Renal cortical epithelial cell (primary cell): ENCODE data around the gene MYO7A. TPM values are rescaled to one million over a fixed set of nuclear protein-coding genes. Genes with fewer than 3 reads are reported as not detected.

Experiments used
- DNase-seq: peaks from one replicate; pipeline ENCODE4 v3.0.0-alpha.2; 2011; ENCODE audit warnings: low read depth
- total RNA-seq: library from RNA; depleted of rRNA; stranded (reverse); fragments of >200 nt; gene quantifications from 2 replicates; pipeline ENCODE4 v1.2.3, GENCODE V29; 2014

MYO7A gene
- total RNA-seq, 1 donor from 2014 or later, result 1.2 TPM

GRCh38 chr11:77146261-77147035 lies 18.4 kb downstream of the MYO7A start:
- DNase-seq, result no peak

GRCh38 chr11:77147036-77147315 lies 18.9 kb downstream of the MYO7A start:
- DNase-seq, result no peak

GRCh38 chr11:77147668-77148321 lies 19.7 kb downstream of the MYO7A start:
- no peak for DNase-seq

GRCh38 chr11:77148963-77149715 lies 21.1 kb downstream of the MYO7A start:
- DNase-seq, result no peak

DNA sequence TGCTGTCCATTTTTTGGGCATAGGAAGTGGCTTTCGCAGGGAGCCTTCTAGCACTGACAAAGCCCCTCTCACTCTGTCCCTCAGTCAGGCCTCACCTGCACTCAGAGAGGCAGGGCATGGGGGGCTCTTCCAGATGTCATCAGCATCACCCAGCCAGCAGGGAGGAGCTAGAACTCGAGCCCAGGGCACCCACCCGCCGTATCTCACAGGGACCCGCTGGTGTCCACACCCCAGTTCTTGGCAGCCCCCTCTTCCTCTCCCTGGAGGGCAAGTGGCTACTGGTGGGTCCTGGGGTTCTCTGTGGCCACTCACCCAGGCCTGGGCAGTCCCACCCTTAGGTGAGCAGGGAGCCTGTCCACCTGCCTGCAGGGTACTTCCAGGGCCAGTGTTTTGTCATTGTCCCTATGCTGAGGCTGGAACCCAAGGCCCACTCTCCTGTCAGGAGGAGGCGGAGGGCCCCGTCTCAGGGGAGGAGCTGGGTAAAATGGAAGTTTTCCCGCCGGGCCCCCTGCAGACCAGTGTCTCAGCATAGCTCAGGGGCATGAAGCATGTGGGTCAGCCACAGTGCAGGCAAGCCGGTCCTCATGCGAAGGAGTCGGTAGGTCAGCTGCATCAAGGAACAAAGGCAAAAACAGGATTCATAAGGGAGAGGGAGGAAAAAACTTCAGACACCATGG lies 21.8 kb downstream of the MYO7A start:
- DNase-seq, result no peak

DNA sequence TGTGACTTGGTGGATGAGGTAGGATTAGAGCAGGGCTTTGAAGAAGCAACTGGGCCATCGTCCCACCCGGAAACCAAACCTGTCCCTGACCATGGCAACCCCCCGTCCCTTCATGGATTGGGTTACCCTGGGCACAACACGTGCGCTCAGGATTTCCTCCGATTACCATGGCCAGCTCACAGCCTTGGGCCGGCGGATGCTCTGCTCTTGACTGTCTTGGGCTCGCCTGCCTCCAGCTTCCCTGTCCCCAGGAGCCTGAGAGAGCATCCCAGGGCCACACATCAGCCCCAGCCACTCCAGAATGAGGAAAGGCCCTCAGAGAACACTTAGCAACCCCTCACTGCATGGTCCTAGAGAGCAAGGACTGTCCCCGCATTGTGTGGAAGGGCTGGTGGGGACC lies 22.8 kb downstream of the MYO7A start:
- DNase-seq, result no peak

DNA sequence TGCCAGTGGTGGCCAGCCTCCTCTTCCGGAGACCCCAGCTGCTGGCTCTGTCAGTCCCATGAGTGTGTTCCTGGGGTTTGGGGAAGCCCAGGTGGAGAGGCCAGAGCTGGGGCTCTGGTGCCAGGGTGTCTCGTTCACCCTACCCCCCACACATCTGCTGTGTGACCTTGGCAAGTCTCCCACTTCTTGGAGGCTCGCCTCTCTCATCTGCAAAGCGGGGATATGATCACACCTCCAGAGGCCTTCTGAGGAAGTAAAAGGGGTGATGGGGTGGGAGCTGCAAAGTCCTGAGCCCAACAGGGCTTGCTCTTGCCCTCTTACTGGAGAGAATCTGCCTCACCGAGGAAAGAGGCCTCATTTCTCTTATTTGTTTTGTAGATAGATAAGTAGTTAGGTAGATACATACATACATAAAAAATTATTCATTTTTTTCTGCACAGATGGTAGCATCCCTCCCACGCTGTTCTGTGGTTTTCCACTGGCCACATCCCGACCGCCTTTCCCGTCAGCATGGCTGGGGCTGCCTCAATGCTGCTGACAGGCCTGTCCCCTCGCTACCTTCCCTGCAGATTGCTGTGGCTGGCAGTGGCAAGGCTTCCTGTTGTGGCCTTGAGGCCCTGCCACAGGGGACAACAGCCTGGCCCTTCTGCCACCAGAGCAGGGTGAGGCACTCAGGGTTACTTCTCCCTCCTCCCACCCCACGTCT lies 23.9 kb downstream of the MYO7A start:
- DNase-seq, result no peak

- no peak for DNase-seq
Observed at GRCh38 chr11:77152846-77153245, 24.8 kb downstream of the MYO7A start.

GRCh38 chr11:77153276-77154185 lies 25.5 kb downstream of the MYO7A start:
- DNase-seq, result no peak

- DNase-seq, result no peak
Observed at GRCh38 chr11:77154381-77155081, 26.5 kb downstream of the MYO7A start.

DNA sequence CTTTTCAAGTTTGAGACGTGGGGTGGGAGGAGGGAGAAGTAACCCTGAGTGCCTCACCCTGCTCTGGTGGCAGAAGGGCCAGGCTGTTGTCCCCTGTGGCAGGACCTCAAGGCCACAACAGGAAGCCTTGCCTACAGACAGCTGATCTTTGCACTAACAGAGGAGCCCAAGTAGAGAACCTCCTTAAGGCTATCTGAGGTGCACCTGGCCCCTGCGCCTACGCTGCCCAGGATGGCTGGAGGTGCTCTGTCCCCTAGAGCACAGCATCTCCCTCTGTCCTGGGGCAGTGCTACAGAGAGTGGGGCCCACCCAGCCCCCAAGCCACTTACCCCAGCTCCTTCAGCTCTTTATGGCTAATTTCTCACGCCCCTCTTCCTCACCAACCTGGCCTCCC lies 27.0 kb downstream of the MYO7A start:
- DNase-seq, result no peak

GRCh38 chr11:77155556-77156130 lies 27.6 kb downstream of the MYO7A start:
- no peak for DNase-seq

GRCh38 chr11:77156396-77157195 lies 28.6 kb downstream of the MYO7A start:
- DNase-seq, result no peak

DNA sequence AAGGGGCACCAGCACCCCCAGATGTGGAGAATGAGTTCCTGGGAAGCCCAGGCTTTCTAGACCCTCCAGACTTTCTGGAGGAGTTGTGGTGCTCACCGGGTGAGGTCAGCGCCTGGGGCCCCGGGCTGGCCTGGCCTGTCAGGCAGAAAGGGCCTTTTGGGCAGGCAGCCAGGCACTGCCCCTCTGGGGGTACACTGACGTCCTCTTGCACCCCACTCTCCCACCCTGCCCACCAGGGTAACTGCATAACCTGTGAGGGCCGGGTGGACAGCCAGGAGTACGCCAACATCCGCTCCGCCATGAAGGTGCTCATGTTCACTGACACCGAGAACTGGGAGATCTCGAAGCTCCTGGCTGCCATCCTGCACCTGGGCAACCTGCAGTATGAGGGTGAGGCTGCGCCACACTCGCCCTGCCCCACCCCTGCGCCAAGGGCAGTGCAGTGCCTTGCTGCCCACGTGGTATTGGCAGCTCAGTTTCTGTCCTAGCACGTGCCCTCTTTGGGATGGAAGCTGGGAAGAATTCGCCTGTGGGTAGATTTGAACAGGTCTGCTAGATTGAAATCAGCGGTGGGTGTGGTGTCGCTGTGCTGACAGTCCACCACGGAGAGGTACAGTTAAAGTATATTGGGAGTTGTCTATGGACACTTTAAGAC lies 30.1 kb downstream of the MYO7A start:
- DNase-seq, result no peak

DNA sequence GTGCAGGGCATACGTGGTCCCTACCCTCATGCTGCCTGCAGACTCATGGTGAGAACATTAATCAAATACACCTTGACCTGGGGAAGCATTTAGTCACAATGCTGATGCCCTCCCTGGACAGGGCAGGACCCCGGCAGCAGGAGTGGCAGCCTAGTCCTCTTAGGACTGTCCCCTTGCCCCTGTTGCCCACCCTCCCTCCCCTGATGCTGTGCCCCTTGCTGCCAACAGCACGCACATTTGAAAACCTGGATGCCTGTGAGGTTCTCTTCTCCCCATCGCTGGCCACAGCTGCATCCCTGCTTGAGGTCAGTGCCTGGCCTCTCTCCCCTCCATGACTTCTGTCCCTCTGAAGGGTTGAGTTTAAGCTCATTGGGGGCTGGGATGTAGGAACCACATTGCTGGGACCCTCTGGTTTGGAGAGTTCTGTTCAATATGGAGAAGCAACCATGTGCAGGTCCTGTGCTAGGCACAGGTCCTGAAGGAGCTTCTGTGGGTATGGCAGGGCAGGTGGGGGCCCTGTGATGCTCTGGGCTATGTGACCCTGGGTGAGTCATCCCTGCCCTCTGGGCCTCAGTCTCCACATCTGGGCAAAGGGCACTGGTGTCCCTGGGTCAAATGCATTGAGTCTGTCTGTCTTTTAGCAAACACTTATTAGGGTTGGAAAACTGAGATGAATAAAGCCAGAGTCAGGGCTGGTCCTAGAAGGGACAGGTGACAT lies 31.3 kb downstream of the MYO7A start:
- no peak for DNase-seq

- no peak for DNase-seq
Observed at GRCh38 chr11:77159937-77160495, 32.0 kb downstream of the MYO7A start.

DNA sequence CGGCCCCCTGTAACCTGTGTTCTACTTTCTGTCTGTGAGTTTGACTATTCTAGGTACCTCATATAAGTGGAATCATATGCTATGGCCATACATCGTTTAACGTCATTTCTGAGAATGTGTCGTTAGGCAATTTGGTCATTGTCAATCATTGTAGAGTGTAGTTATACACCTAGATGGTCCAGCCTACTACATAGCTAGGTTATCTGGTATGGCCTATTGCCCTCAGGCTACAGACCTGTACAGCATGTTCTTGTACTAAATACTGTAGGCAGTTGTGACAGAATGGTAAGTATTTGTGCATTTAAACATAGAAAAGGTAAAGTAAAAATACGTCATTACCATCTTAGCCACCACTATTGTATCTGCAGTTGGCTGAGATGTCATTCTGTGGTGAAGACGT lies 35.2 kb downstream of the MYO7A start:
- no peak for DNase-seq
